ENCODE results near the gene AP3S2.

DNA sequence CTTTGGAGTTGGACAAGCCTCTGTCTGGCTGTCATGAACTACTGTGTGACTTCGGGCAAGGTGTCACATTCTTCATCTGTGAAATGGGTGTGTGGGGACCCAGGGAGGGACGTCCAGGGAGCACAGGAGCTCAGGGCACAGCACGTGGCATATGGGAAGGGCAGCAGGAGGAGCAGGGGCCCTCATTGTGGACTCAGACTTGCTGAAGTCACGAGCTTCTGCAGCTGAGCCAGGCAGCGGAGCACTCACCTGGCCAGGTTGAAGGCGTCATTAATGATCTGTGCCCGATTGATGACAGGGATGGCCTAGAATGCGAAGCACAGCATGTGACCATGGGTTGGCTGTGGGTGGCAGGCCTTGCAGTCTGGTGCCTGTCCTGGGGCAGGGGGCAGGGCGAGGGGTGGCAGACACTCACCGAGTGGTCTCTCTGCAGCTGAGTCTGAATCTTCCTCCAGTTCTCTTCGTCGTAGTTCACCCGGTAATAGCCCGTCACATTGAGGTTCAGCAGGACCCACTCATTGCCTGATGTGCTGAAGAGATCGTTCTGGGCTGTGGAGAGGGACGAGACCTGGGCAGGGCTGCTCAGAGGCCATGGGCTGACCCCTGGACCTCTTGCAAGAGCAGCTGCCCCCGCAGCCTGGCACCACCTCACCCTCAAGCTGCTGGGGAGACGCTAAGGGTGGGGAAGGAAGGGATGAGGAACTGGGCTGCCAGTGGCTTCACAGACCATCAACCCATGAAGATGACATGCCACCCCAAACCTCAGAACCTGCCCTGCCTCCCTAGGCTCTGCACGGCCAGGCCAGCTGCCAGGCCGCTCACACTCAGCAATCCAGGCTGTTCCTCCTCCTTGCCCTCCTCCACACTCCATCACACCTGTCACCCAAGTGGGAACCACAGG lies 94.5 kb downstream of the AP3S2 start:
- TF ChIP-seq, protein P1, sequence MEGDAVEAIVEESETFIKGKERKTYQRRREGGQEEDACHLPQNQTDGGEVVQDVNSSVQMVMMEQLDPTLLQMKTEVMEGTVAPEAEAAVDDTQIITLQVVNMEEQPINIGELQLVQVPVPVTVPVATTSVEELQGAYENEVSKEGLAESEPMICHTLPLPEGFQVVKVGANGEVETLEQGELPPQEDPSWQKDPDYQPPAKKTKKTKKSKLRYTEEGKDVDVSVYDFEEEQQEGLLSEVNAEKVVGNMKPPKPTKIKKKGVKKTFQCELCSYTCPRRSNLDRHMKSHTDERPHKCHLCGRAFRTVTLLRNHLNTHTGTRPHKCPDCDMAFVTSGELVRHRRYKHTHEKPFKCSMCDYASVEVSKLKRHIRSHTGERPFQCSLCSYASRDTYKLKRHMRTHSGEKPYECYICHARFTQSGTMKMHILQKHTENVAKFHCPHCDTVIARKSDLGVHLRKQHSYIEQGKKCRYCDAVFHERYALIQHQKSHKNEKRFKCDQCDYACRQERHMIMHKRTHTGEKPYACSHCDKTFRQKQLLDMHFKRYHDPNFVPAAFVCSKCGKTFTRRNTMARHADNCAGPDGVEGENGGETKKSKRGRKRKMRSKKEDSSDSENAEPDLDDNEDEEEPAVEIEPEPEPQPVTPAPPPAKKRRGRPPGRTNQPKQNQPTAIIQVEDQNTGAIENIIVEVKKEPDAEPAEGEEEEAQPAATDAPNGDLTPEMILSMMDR (IDR thresholded peaks at IDR 0.05), result no peak
- TF ChIP-seq POLR2A (IDR thresholded peaks at IDR 0.05), result no peak
